ENCODE results near the gene LUZP2.
A peak's percentile ranks its signal among the peaks of the same experiment; 100 is the strongest.

LUZP2 gene

GRCh38 chr11:24496736-24497725 is at the start of gene LUZP2:
Gene LUZP2, plus strand, starts transcription at chr11:24497053.
- no peak for DNase-seq

DNA sequence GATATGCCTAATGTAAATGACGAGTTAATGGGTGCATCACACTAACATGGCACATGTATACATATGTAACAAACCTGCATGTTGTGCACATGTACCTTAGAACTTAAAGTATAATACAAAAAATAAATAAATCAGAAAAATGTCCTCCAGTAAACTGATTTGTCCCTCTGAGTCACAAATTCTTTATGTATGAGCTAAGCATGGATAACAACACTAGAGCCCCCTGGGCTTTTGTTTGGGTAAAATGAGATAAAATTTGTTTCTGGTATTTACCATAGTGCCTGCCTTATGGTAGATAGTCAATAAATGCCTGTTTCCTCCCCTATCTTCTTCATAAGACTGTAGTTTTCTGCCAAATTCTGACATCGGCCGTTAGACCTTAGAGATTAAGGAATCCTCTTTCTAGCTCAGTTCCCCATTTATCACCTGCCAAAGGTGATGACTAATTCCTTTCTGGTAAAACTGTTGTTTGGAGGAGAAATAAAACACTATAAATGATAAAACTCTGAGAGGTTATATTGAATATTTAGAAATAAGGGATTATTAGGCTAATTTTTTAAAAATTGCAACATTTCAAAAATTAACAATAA is 43.6 kb upstream of the LUZP2 start:
- DNase-seq, result no peak

DNA sequence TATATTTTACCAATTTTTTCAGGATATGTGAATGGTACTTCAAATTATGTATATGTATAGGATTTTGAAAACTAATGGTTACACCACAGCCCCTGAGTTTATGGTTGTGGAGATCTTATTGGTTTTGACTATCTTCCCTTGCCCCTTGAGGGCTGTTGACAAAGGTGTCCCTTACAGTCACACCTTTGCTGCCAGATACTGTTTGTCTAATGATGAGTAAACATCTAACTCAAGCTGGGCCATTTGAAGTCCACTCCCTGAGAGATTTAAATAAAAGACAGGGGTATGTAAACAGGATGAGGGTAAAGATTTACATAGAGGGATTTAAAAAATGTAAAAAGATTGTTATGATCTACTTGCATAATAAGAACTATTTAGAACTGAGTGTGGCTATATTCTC is 38.9 kb upstream of the LUZP2 start:
- DNase-seq, result no peak

GRCh38 chr11:24470431-24470830 is 26.4 kb upstream of the LUZP2 start:
- DNase-seq, result no peak

GRCh38 chr11:24471084-24471483 is 25.8 kb upstream of the LUZP2 start:
- no peak for DNase-seq

DNA sequence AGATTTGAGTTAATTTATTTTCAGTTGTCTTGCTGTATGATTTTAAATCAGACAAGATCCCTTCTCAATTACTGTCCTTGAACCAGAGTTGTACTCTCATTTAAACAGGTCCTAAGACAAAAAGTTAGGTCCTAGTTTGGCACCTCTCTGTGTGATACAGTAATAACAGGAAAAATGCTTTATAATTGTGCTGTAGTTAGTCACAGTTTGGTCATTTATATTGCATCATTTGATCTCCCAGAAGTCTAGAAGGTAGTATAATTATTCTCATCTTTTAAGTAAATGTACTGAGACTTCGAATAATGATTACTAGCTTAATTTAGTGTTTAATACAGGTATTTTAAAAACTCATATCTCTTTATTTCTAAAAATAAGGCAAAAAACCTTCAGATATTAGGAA is 18.1 kb upstream of the LUZP2 start:
- DNase-seq, result no peak

DNA sequence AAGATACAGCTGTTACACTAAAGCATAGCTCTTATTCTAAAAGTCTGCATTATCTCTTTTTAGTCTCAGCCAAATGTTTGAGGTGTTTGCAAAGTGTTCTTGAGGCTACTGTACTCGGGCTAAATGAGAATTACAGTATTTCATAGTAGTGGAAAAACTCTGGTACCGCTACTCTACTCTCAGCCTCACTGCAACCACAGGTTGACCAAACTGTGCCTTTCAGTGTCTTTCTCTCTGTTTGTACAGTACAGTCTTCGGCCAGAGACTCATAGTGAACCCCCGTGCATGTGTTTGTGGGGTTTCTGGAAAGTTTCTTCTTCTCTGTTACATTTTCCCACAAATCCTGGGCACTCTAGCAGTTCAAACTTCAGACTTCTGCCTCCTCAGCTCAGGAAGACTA is 7.4 kb upstream of the LUZP2 start:
- DNase-seq, result no peak

GRCh38 chr11:24496386-24496735 is 492 bp upstream of the LUZP2 start:
- DNase-seq, result no peak

- DNase-seq, result no peak
Observed at GRCh38 chr11:24497831-24498230, 978 bp downstream of the LUZP2 start.

- DNase-seq, result no peak
Observed at GRCh38 chr11:24502425-24502824, 5.6 kb downstream of the LUZP2 start.

DNA sequence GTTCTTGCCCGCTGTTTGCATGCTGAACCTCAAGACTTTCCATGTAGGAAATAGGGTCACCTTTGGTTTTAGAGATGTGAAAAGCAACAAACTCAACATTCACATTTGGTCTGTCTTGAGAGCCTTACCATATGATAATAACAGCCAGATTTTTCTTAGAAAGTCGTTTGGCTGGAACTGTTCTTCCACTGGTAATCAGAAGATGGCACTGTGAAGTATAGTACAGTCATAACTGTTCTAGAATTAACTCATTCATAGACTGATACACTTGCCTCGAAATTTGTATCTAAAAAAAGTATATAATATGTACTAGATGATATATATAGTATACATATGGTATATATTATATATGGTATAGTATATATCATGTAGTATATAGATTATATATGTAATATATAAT is 12.3 kb downstream of the LUZP2 start:
- DNase-seq, result peak in 1 of 2 experiments; percentile 1

- no peak for DNase-seq
Observed at GRCh38 chr11:24511511-24511910, 14.7 kb downstream of the LUZP2 start.

DNA sequence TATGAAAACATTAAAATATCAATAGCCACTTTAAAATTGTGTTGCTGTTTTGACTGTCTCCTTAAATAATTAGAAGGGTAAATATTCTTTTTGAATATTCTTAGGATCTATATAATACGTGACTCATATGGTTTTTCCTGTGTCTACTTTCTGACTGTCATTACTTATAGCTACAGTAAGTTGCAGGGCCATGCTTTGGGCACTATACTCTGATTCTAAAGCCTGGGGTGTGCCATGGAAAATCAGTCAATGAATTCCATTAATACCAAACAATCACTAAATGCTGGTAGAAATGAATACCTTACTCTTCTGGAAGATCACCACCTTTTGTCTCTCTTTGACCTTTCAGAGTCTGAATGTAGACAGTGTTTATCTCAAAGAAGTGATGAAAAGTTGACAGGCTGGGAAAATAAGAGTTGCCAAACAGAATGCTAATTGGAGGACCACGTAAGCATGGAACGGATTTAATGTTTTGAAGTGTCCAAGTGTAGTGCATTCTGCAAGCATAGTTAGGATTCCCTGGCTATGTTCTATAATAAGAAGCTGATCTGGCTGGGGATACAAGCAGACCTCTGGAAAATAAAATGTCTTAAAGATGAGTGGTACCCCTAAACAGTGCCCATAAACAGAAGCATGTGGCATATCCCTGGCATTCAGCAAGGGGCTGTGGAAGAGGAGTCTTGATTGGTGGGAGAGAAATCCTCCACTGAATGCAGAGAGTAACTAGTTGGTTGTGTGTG is 16.8 kb downstream of the LUZP2 start:
- DNase-seq, result no peak

DNA sequence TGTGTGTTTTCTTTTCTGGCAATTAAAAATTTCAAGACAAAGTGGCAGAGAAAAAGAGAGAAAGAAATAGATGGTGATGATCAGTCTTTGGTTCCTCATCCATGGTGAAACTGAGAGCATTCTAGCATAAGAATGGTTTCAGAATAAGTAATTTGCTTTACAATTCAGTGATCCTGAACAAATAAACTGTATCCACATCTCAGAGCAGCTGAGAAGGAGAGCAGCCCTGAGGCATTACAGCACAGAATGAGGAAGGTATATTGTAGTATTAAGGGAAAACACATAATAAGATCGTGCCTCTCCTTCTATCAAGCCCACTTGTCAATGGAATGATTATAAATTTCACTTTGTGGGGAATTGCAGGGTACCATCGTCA is 17.4 kb downstream of the LUZP2 start:
- no peak for DNase-seq

DNA sequence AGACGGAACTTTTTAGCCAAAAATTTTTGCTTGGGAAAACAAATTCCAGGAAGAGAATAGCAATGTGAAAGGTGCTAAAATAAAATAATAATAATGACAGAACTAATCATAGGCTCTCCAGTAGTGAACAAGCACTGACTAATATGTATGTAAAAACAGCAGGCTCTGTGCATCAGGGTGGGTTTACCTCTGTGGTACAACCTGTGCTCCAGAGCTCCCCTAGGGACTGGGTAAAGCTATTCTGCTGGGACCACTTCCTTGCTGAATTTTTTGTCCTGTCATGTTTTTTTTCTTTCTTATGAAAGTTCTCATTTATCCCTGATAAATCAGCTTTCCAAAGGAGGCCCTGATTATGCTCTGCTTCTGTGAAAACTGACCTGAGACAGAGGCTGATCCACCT is 18.8 kb downstream of the LUZP2 start:
- DNase-seq, result no peak

- no peak for DNase-seq
Observed at GRCh38 chr11:24516638-24517037, 19.8 kb downstream of the LUZP2 start.

DNA sequence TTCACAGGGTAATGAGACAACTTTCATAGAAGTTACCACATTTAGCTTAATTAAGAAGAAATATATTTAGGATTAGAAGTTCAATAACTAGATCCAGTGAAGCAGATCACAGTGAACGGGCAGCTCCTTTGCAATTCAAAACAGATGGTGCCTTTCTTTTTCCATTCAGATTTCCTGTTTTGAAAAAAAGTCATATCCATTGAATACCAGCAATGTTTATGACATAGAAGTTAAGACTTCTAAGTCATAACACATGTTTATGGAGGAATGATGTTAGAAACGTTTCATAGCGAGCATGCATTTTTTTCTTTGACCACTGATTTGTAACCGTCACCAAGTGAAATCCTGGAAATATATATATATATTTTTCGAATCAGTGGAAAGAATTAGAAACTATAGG is 24.7 kb downstream of the LUZP2 start:
- no peak for DNase-seq

- no peak for DNase-seq
Observed at GRCh38 chr11:24524156-24524555, 27.3 kb downstream of the LUZP2 start.

- no peak for DNase-seq
Observed at GRCh38 chr11:24531528-24531927, 34.7 kb downstream of the LUZP2 start.

- DNase-seq, result no peak
Observed at GRCh38 chr11:24543771-24544170, 46.9 kb downstream of the LUZP2 start.

GRCh38 chr11:24556693-24557092 is 59.8 kb downstream of the LUZP2 start:
- DNase-seq, result no peak

DNA sequence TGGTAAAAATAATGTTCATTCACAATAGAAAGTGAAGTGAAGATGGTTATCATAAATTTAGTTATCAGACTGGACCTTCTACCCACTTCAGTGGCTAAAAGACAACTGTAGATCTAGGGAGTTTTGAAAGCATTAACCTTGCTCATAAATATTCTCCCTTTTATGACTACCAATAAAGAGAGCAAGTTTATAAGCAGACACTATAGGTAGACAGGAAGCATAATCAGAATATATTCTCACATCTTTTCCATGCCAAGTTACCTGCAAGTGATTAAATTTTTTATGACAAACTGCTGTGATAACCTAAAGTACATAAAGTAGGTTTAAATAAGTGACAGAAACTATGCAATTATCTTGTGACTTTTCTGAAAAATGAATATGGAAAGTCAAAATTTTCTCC is 62.5 kb downstream of the LUZP2 start:
- DNase-seq, result no peak

DNA sequence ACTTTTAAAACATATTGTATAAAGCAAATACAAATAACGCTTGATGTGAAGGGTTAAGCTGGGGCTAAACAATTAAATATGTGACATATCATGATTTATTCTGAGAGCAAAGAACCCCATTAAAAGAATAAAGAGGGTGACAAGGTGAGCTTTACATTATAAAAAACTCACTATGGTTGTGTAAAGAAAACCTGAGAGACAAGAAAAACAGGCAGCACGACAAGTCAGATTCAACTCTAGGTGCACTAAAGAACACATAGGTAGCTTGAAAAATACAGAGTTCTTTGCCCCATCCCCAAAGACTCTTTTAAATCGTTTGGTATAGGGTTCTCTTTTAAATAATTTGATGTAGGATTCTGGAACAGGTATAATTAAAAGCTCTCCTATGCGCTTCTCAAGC is 63.5 kb downstream of the LUZP2 start:
- DNase-seq, result no peak

DNA sequence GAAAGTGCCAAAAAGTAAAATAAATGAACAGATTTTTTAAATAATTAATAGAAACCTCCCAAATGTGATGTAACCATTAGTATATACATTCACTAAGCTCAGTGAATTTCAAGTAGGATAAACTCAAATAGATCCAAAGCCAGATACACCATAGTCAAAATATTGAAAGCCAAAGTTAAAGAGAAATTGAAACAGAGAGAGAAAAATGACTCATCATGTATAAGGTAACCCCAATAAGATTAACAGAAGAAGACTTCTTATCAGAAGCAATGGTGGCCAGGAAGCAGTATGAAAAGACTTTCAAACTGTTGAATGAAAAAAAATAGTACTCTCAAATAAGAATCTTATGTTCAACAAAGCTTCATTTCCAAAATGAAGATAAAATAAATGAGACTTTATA is 70.5 kb downstream of the LUZP2 start:
- DNase-seq, result no peak

Data from SW 1271 (cell line).